Stomach (tissue), 9 donors: ENCODE measurements around the gene C9orf152. TPM values are rescaled to one million over a fixed set of nuclear protein-coding genes. Genes with fewer than 3 reads are reported as not detected.

ENCODE experiments used
- DNase-seq, 2 donors: peaks; one replicate each; pipeline versions ENCODE4 v3.0.0 to v3.0.0-alpha.2; 2013 to 2019
- H3K27ac ChIP-seq, 5 donors: fragments of 200-600 bp in 4 of 5; sonication (generic) in 4 of 5; one replicate each; pipeline ENCODE4 v1.5.1; 2013 to 2019; ENCODE audit warnings: mild to moderate bottlenecking in 1 of 5, moderate library complexity in 1 of 5
- H3K27me3 ChIP-seq, 3 donors: fragments of 200-600 bp; sonication (generic); one replicate each; pipeline ENCODE4 v1.5.1; 2017 to 2019; ENCODE audit warnings: mixed run types in 1 of 3
- H3K36me3 ChIP-seq, 4 donors: fragments of 200-600 bp; sonication (generic); 1 replicate in 3 of 4; 2 replicates in 1 of 4; pipeline ENCODE4 v1.5.1; 2016 to 2019
- H3K4me1 ChIP-seq, 4 donors: fragments of 200-600 bp; sonication (generic); one replicate each; pipeline ENCODE4 v1.5.1; 2016 to 2019
- H3K4me3 ChIP-seq, 4 donors: fragments of 200-600 bp; sonication (generic) in 3 of 4; one replicate each; pipeline ENCODE4 v1.5.1; 2016 to 2019; ENCODE audit warnings: mild to moderate bottlenecking in 1 of 4
- H3K9me3 ChIP-seq, 4 donors: fragments of 200-600 bp; sonication (generic); one replicate each; pipeline ENCODE4 v1.5.1; 2016 to 2019
- CTCF ChIP-seq, 7 experiments: fragments of 450-650 bp in 4 of 7; fragments of 200-600 bp in 3 of 7; sonication (generic) in 3 of 7; IDR thresholded peaks; one replicate each; pipeline ENCODE4 v1.5.1; 2016 to 2019; ENCODE audit warnings: antibody characterized with exemption in 7 of 7, control low read depth in 2 of 7, mild to moderate bottlenecking in 1 of 7
- EP300 ChIP-seq: sonication (generic); formaldehyde crosslinking; IDR thresholded peaks from one replicate; pipeline ENCODE4 v1.6.1; 2017; ENCODE audit warnings: antibody characterized with exemption
- POLR2A ChIP-seq, 4 donors: fragments of 450-650 bp; IDR thresholded peaks; one replicate each; pipeline ENCODE4 v1.6.1; 2016; ENCODE audit warnings: antibody characterized with exemption in 4 of 4, control low read depth in 2 of 4, mild to moderate bottlenecking in 1 of 4, moderate library complexity in 1 of 4
- POLR2AphosphoS5 ChIP-seq, 3 donors: sonication (generic); formaldehyde crosslinking; IDR thresholded peaks; one replicate each; pipeline ENCODE4 v1.6.1; 2016; ENCODE audit warnings: antibody characterized with exemption in 3 of 3
- WGBS, 5 donors: extraction: QIAGEN DNeasy Blood & Tissue Kit in 3 of 5; methylation state at CpG; one replicate each; pipeline versions ENCODE4 v1.1.5 to v1.1.7; 2013 to 2018; 5-methylcytosine and 5-hydroxymethylcytosine counted together
- intact Hi-C: fragments of 100-400 bp; cut with DNase I; formaldehyde crosslinking; loops from one replicate; pipeline ENCODE4 v1.15.1; 2023; ENCODE audit warnings: low total_unique reads
- polyA plus RNA-seq, 3 donors: library from polyadenylated mRNA; stranded (reverse); fragments of 200-250 nt; gene quantifications; one replicate each; pipeline ENCODE4 v1.2.3, GENCODE V29; 2013
- total RNA-seq, 5 donors: library from RNA; depleted of rRNA; stranded (reverse); fragments of >200 nt; gene quantifications; one replicate each; pipeline versions ENCODE4 v1.1.0 to v1.2.3, GENCODE V29; 2014 to 2016
- donor health status: healthy with polysubstance abuse.
- donor health status: Bipolar disorder and iron deficiency.
- donor health status: healthy.

Gene C9orf152
- total and polyA plus RNA-seq, 8 donors: 1.7 to 26.8 (median 17.0) TPM; not detected in 1

- DNase-seq: peak in 1 of 2 donors; percentile 54
- H3K27me3 ChIP-seq: no peaks in the 10 kb centered on the region
- WGBS, 5 donors: 26 to 66% (median 45%) methylated on average over 4 of the region's 4 CpGs
- no peak overlapping the region for H3K4me3 ChIP-seq
- H3K27ac ChIP-seq: peak overlapping the region in 3 of 5 donors; percentile 1 to 62 (median 54)
- intact Hi-C loops: no loop called here
- no peaks in the 10 kb centered on the region for H3K9me3 ChIP-seq
- peaks cover 7 to 60% (median 45%) of the 10 kb centered on the region in 4 donors for H3K4me1 ChIP-seq
- TF ChIP-seq CTCF (IDR thresholded peaks at IDR 0.05) (no peak), POLR2A (IDR thresholded peaks at IDR 0.05) (no peak), POLR2AphosphoS5 (IDR thresholded peaks at IDR 0.05) (no peak), EP300 (no peak)
- peaks cover 0 to 6% (median 3%) of the 10 kb centered on the region in 4 donors for H3K36me3 ChIP-seq
These were observed 51.1 kb downstream of the C9orf152 start for GRCh38 chr9:110156902-110157301.

GRCh38 chr9:110156416-110156815, 51.5 kb downstream of the C9orf152 start:
- Histone ChIP-seq H3K27me3 (no peaks in the 10 kb centered on the region), H3K27ac (peak overlapping the region in 3 of 5 donors; percentile 1 to 53 (median 46)), H3K4me1 (peaks cover 8 to 63% (median 48%) of the 10 kb centered on the region in 4 donors), H3K36me3 (peaks cover 0 to 6% (median 3%) of the 10 kb centered on the region in 4 donors), H3K9me3 (no peaks in the 10 kb centered on the region), H3K4me3 (no peak overlapping the region)
- DNase-seq: no peak
- 79 to 86% (median 83%) methylated on average over 9 of the region's 9 CpGs for WGBS, 5 donors
- TF ChIP-seq CTCF (IDR thresholded peaks at IDR 0.05) (no peak), EP300 (no peak), POLR2AphosphoS5 (IDR thresholded peaks at IDR 0.05) (no peak), POLR2A (IDR thresholded peaks at IDR 0.05) (no peak)
- intact Hi-C loops: no loop called here

GRCh38 chr9:110155751-110156150, 52.2 kb downstream of the C9orf152 start:
- TF ChIP-seq CTCF (IDR thresholded peaks at IDR 0.05): no peak
- no peak for TF ChIP-seq POLR2A (IDR thresholded peaks at IDR 0.05)
- TF ChIP-seq EP300: no peak
- TF ChIP-seq POLR2AphosphoS5 (IDR thresholded peaks at IDR 0.05): no peak
- no peak for DNase-seq
- no peaks in the 10 kb centered on the region for H3K9me3 ChIP-seq
- H3K4me3 ChIP-seq: no peak overlapping the region
- H3K27me3 ChIP-seq: no peaks in the 10 kb centered on the region
- peaks cover 12 to 66% (median 49%) of the 10 kb centered on the region in 4 donors for H3K4me1 ChIP-seq
- WGBS, 5 donors: 81 to 90% (median 89%) methylated on average over 3 of the region's 3 CpGs
- intact Hi-C loops: no loop called here
- H3K27ac ChIP-seq: peak overlapping the region in 3 of 5 donors; percentile 1 to 53 (median 46)
- H3K36me3 ChIP-seq: peaks cover 0 to 6% (median 3%) of the 10 kb centered on the region in 4 donors

- Histone ChIP-seq H3K27ac (peak overlapping the region in 1 of 5 donors; percentile 53), H3K9me3 (no peaks in the 10 kb centered on the region), H3K4me3 (no peak overlapping the region), H3K27me3 (no peaks in the 10 kb centered on the region), H3K4me1 (peaks cover 12 to 78% (median 53%) of the 10 kb centered on the region in 4 donors), H3K36me3 (peaks cover 0 to 3% (median 0%) of the 10 kb centered on the region in 4 donors)
- DNase-seq: no peak
- TF ChIP-seq EP300 (no peak), CTCF (IDR thresholded peaks at IDR 0.05) (no peak), POLR2A (IDR thresholded peaks at IDR 0.05) (no peak), POLR2AphosphoS5 (IDR thresholded peaks at IDR 0.05) (no peak)
- WGBS, 5 donors: 50 to 77% (median 61%) methylated on average over 2 of the region's 2 CpGs
- intact Hi-C loops: loop anchor here (5.0 kb wide), 2 partner anchors 96 to 251 kb away; no protein-coding TSS in a partner anchor
These were observed 54.5 kb downstream of the C9orf152 start for GRCh38 chr9:110153431-110153830.
